MV-4-11 (cell line): ENCODE measurements around the gene SCTR.

ENCODE experiments used
- DNase-seq: peaks from one replicate; lab custom pipeline; 2025; lab: John Stamatoyannopoulos, UW

Gene SCTR

GRCh38 chr2:119474371-119475224 lies 49.7 kb downstream of the SCTR start:
- DNase-seq, result no peak

GRCh38 chr2:119473621-119474370 lies 50.5 kb downstream of the SCTR start:
- DNase-seq, result no peak

GRCh38 chr2:119472749-119473148 lies 51.5 kb downstream of the SCTR start:
- no peak for DNase-seq

GRCh38 chr2:119469661-119470297 lies 54.5 kb downstream of the SCTR start:
- no peak for DNase-seq

GRCh38 chr2:119469131-119469530 lies 55.2 kb downstream of the SCTR start:
- DNase-seq, result no peak

GRCh38 chr2:119468154-119468955 lies 55.9 kb downstream of the SCTR start:
- DNase-seq, result no peak

GRCh38 chr2:119466373-119466772 lies 57.9 kb downstream of the SCTR start:
- DNase-seq, result peak; percentile 11

GRCh38 chr2:119465687-119466086 lies 58.6 kb downstream of the SCTR start:
- no peak for DNase-seq

- peak; percentile 19 for DNase-seq
Measured at GRCh38 chr2:119464981-119465380, 59.3 kb downstream of the SCTR start.

- no peak for DNase-seq
Measured at GRCh38 chr2:119463990-119464389, 60.3 kb downstream of the SCTR start.

- DNase-seq, result no peak
Measured at GRCh38 chr2:119463136-119463535, 61.1 kb downstream of the SCTR start.

- no peak for DNase-seq
Measured at GRCh38 chr2:119462574-119462973, 61.7 kb downstream of the SCTR start.

- DNase-seq, result no peak
Measured at GRCh38 chr2:119461811-119462210, 62.5 kb downstream of the SCTR start.

GRCh38 chr2:119460076-119460475 lies 64.2 kb downstream of the SCTR start:
- DNase-seq, result no peak

- no peak for DNase-seq
Measured at GRCh38 chr2:119455066-119455718, 69.1 kb downstream of the SCTR start.

GRCh38 chr2:119453972-119454593 lies 70.2 kb downstream of the SCTR start:
- no peak for DNase-seq

- DNase-seq, result no peak
Measured at GRCh38 chr2:119451336-119452050, 72.8 kb downstream of the SCTR start.

GRCh38 chr2:119449521-119449920 lies 74.8 kb downstream of the SCTR start:
- no peak for DNase-seq

GRCh38 chr2:119448427-119449141 lies 75.7 kb downstream of the SCTR start:
- no peak for DNase-seq

- DNase-seq, result no peak
Measured at GRCh38 chr2:119446037-119446436, 78.2 kb downstream of the SCTR start.
